ENCODE measurements around the gene KRT83. TPM values are rescaled to one million over a fixed set of nuclear protein-coding genes. Genes with fewer than 3 reads are reported as not detected.

Gene KRT83
- total and polyA plus RNA-seq, 12 donors = not detected

- no peaks in the 10 kb centered on the region for H3K9me3 ChIP-seq (replicated peaks in 1 of 3)
- WGBS, 4 donors = 78 to 86% (median 83%) methylated on average over 8 to 10 of the region's 10 CpGs
- no peak for DNase-seq
These were observed 2.4 kb upstream of the KRT83 start for GRCh38 chr12:52323416-52324152.

GRCh38 chr12:52323001-52323400 lies 1.8 kb upstream of the KRT83 start:
- 50 to 78% (median 65%) methylated on average over 1 of the region's 1 CpG for WGBS, 4 donors
- no peaks in the 10 kb centered on the region for H3K9me3 ChIP-seq (replicated peaks in 1 of 3)
- no peaks in the 10 kb centered on the region for H3K36me3 ChIP-seq (replicated peaks in 1 of 2)
- peaks cover 14% of the 10 kb centered on the region for H3K27me3 ChIP-seq
- no peak overlapping the region for H3K27ac ChIP-seq
- DNase-seq = no peak
- intact Hi-C loops (cut with DNase I) = loop anchor here in 1 of 2 donors (10.0 kb wide), 1 partner anchor 108 kb away; no protein-coding TSS in a partner anchor
- TF ChIP-seq, protein P1, sequence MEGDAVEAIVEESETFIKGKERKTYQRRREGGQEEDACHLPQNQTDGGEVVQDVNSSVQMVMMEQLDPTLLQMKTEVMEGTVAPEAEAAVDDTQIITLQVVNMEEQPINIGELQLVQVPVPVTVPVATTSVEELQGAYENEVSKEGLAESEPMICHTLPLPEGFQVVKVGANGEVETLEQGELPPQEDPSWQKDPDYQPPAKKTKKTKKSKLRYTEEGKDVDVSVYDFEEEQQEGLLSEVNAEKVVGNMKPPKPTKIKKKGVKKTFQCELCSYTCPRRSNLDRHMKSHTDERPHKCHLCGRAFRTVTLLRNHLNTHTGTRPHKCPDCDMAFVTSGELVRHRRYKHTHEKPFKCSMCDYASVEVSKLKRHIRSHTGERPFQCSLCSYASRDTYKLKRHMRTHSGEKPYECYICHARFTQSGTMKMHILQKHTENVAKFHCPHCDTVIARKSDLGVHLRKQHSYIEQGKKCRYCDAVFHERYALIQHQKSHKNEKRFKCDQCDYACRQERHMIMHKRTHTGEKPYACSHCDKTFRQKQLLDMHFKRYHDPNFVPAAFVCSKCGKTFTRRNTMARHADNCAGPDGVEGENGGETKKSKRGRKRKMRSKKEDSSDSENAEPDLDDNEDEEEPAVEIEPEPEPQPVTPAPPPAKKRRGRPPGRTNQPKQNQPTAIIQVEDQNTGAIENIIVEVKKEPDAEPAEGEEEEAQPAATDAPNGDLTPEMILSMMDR (IDR thresholded peaks at IDR 0.05) = no peak
- no peak for TF ChIP-seq POLR2A (IDR thresholded peaks at IDR 0.05)
- H3K4me3 ChIP-seq = no peak overlapping the region
- no peaks in the 10 kb centered on the region for H3K4me1 ChIP-seq (replicated peaks in 1 of 2)

More at GRCh38 chr12:52323416-52324152, 2.4 kb upstream of the KRT83 start:
- Histone ChIP-seq H3K27ac (no peak overlapping the region), H3K36me3 (replicated peaks in 1 of 2) (no peaks in the 10 kb centered on the region), H3K4me1 (replicated peaks in 1 of 2) (no peaks in the 10 kb centered on the region), H3K27me3 (peaks cover 19% of the 10 kb centered on the region), H3K4me3 (no peak overlapping the region)
- no peak for TF ChIP-seq POLR2A (IDR thresholded peaks at IDR 0.05)
- TF ChIP-seq, protein P1 (IDR thresholded peaks at IDR 0.05) = no peak
- intact Hi-C loops (cut with DNase I) = loop anchor here in 1 of 2 donors (10.0 kb wide), 1 partner anchor 109 kb away; no protein-coding TSS in a partner anchor

GRCh38 chr12:52322069-52322468 lies 871 bp upstream of the KRT83 start:
- no peak for DNase-seq
- TF ChIP-seq, protein P1 (IDR thresholded peaks at IDR 0.05) = no peak
- no peak for TF ChIP-seq POLR2A (IDR thresholded peaks at IDR 0.05)
- peaks cover 14% of the 10 kb centered on the region for H3K27me3 ChIP-seq
- 94 to 100% (median 99%) methylated on average over 1 of the region's 1 CpG for WGBS, 4 donors
- H3K9me3 ChIP-seq (replicated peaks in 1 of 3) = no peaks in the 10 kb centered on the region
- no peak overlapping the region for H3K27ac ChIP-seq
- no peak overlapping the region for H3K4me3 ChIP-seq
- no peaks in the 10 kb centered on the region for H3K4me1 ChIP-seq (replicated peaks in 1 of 2)
- intact Hi-C loops (cut with DNase I) = loop anchor here in 1 of 2 donors (10.0 kb wide), 1 partner anchor 107 kb away; no protein-coding TSS in a partner anchor
- no peaks in the 10 kb centered on the region for H3K36me3 ChIP-seq (replicated peaks in 1 of 2)

GRCh38 chr12:52321418-52321817 lies 220 bp upstream of the KRT83 start:
- Histone ChIP-seq H3K36me3 (replicated peaks in 1 of 2) (no peaks in the 10 kb centered on the region), H3K27me3 (peaks cover 14% of the 10 kb centered on the region), H3K4me3 (no peak overlapping the region), H3K27ac (no peak overlapping the region), H3K9me3 (replicated peaks in 1 of 3) (no peaks in the 10 kb centered on the region), H3K4me1 (replicated peaks in 1 of 2) (no peaks in the 10 kb centered on the region)
- intact Hi-C loops (cut with DNase I) = loop anchor here in 1 of 2 donors (10.0 kb wide), 1 partner anchor 107 kb away; no protein-coding TSS in a partner anchor
- TF ChIP-seq, protein P1 (IDR thresholded peaks at IDR 0.05) = no peak
- TF ChIP-seq POLR2A (IDR thresholded peaks at IDR 0.05) = no peak
- DNase-seq = no peak
- 51 to 74% (median 58%) methylated on average over 3 to 4 of the region's 4 CpGs for WGBS, 4 donors
